Thyroid gland (tissue), 4 donors: ENCODE measurements around the gene IKZF5. TPM values are rescaled to one million over a fixed set of nuclear protein-coding genes. Genes with fewer than 3 reads are reported as not detected.

Experiments used
- DNase-seq, 2 donors: peaks; one replicate each; pipeline ENCODE4 v3.0.0-alpha.2; 2019
- H3K27ac ChIP-seq, 3 donors: fragments of 200-600 bp; sonication (generic); 1 replicate in 2 of 3; 2 replicates in 1 of 3; pipeline ENCODE4 v1.5.1; 2016 to 2019; ENCODE audit warnings: mild to moderate bottlenecking in 1 of 3, moderate library complexity in 1 of 3
- H3K27me3 ChIP-seq: fragments of 200-600 bp; sonication (generic); one replicate; pipeline ENCODE4 v1.5.1; 2019
- H3K36me3 ChIP-seq, 2 donors: fragments of 200-600 bp; sonication (generic); one replicate each; pipeline ENCODE4 v1.5.1; 2016 to 2019
- H3K4me1 ChIP-seq, 2 donors: fragments of 200-600 bp; sonication (generic); one replicate each; pipeline ENCODE4 v1.5.1; 2017 to 2019
- H3K4me3 ChIP-seq, 3 donors: fragments of 200-600 bp; sonication (generic); replicated peaks in 1 of 3; 1 replicate in 2 of 3; 2 replicates in 1 of 3; pipeline ENCODE4 v1.5.1; 2016; ENCODE audit warnings: mild to moderate bottlenecking in 1 of 3
- H3K9me3 ChIP-seq: fragments of 200-600 bp; sonication (generic); one replicate; pipeline ENCODE4 v1.5.1; 2017
- POLR2A ChIP-seq, 2 donors: fragments of 450-650 bp; IDR thresholded peaks; one replicate each; pipeline ENCODE4 v1.6.1; 2017; ENCODE audit warnings: antibody characterized with exemption in 2 of 2, mild to moderate bottlenecking in 2 of 2, moderate library complexity in 1 of 2
- WGBS, 2 donors: methylation state at CpG; one replicate each; pipeline ENCODE4 v1.1.5; 2017; 5-methylcytosine and 5-hydroxymethylcytosine counted together
- intact Hi-C: fragments of 100-400 bp; cut with DNase I; formaldehyde crosslinking; loops from one replicate; pipeline ENCODE4 v1.15.1; 2023
- total RNA-seq, 4 donors: library from RNA; depleted of rRNA; stranded (reverse); fragments of >200 nt; gene quantifications; one replicate each; pipeline ENCODE4 v1.2.3, GENCODE V29; 2016
- TF ChIP-seq, protein P1 (sequence below), 6 experiments: fragments of 200-600 bp in 3 of 6; fragments of 450-650 bp in 3 of 6; sonication (generic) in 3 of 6; IDR thresholded peaks; one replicate each; pipeline ENCODE4 v1.5.1; 2016 to 2019; ENCODE audit warnings: antibody characterized with exemption in 6 of 6, mild to moderate bottlenecking in 2 of 6, inconsistent platforms in 1 of 6, moderate library complexity in 1 of 6

Gene IKZF5
- total RNA-seq, 4 donors from 2014 or later, result 11.5 to 24.5 (median 13.3) TPM

DNA sequence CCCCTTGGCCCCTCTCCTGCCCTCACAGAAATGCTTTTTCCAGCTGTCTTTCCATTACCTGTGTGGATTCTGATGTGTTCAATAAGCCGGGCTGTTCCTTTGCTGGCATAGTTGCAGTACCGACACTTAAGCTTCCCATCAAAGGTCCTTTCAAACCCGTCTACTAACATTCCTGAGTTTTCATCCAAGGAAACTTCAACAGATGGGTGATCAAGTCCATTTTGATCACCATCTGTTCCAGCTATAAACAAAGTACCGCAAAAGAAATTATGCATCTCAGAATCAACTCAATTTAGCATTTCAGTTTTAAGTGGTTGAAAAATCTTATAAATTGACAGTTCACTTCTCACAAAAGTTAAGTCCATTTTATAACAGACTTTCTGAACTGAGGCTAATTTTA is 12.7 kb downstream of the IKZF5 start:
- 93% methylated on average over 4 of the region's 4 CpGs for WGBS, 2 donors

DNA sequence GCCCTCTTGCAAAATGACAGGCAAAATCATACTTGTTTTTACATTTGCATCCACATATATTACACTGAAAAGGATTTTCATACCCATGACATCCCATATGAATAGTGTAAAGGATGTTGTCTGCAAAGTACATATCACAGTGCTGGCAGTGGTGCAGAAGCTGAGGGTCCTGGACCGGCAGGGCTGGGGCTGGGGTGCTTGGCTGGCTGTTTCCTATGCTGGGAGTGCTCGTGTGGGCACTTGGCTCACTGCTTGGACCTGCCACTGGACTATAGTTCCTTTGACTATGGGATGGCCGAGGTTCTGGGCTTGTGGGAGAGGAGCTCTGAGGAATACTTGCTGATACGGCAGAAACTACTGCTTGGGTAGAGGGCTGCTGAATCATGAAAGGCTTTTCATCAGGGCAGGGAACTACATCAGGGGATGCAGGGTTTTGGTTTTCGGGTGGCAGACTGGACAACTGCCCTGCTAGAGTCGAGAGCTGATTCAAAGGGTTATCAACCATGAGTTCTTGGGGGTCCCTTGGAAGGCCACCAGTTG is 14.7 kb downstream of the IKZF5 start:
- Histone ChIP-seq H3K4me3 (no peak overlapping the region), H3K36me3 (peaks cover 19 to 20% of the 10 kb centered on the region in 2 donors), H3K9me3 (no peaks in the 10 kb centered on the region), H3K27ac (no peak overlapping the region), H3K4me1 (no peaks in the 10 kb centered on the region), H3K27me3 (no peaks in the 10 kb centered on the region)
- DNase-seq, result no peak
- 93 to 97% methylated on average over 6 of the region's 6 CpGs for WGBS, 2 donors
- intact Hi-C loops, result no loop called here
- TF ChIP-seq, protein P1, sequence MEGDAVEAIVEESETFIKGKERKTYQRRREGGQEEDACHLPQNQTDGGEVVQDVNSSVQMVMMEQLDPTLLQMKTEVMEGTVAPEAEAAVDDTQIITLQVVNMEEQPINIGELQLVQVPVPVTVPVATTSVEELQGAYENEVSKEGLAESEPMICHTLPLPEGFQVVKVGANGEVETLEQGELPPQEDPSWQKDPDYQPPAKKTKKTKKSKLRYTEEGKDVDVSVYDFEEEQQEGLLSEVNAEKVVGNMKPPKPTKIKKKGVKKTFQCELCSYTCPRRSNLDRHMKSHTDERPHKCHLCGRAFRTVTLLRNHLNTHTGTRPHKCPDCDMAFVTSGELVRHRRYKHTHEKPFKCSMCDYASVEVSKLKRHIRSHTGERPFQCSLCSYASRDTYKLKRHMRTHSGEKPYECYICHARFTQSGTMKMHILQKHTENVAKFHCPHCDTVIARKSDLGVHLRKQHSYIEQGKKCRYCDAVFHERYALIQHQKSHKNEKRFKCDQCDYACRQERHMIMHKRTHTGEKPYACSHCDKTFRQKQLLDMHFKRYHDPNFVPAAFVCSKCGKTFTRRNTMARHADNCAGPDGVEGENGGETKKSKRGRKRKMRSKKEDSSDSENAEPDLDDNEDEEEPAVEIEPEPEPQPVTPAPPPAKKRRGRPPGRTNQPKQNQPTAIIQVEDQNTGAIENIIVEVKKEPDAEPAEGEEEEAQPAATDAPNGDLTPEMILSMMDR (IDR thresholded peaks at IDR 0.05), result no peak
- no peak for TF ChIP-seq POLR2A (IDR thresholded peaks at IDR 0.05)

More for the DNA sequence above, 12.7 kb downstream of the IKZF5 start:
- intact Hi-C loops, result no loop called here
- H3K27ac ChIP-seq, result no peak overlapping the region
- no peaks in the 10 kb centered on the region for H3K27me3 ChIP-seq
- H3K4me1 ChIP-seq, result peaks cover 0 to 5% of the 10 kb centered on the region in 2 donors
- TF ChIP-seq, protein P1 (IDR thresholded peaks at IDR 0.05), result no peak
- no peak for TF ChIP-seq POLR2A (IDR thresholded peaks at IDR 0.05)
- H3K9me3 ChIP-seq, result no peaks in the 10 kb centered on the region
- DNase-seq, result no peak
- H3K4me3 ChIP-seq, result no peak overlapping the region
- H3K36me3 ChIP-seq, result peaks cover 19 to 20% of the 10 kb centered on the region in 2 donors

DNA sequence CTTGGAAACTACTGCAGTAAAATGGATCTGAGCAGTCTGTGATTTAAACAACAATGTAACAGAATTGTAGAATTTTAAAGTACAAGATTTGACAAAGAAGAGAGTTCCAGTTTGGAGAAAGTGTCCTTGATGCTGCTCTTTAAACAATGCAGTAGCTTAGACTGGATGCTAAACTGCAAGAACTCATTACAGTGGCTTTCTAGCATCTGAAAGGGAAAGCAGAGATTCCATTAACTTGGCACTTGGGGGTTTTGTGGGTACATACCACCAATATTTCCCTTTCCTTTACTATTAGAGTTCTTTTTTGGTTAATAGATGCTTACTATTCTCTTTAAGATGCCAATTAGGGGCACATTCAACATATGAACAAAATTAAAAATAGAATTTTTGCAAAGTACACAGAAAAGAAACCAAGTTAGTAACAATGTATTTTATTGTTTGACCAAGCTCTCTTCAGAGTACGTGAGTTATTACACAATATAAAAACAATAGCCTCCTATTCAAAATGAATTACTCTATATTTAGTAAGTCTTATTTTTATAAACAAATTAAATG is 16.5 kb downstream of the IKZF5 start:
- Histone ChIP-seq H3K27me3 (no peaks in the 10 kb centered on the region), H3K9me3 (no peaks in the 10 kb centered on the region), H3K27ac (no peak overlapping the region), H3K4me1 (no peaks in the 10 kb centered on the region), H3K36me3 (peaks cover 19 to 20% of the 10 kb centered on the region in 2 donors), H3K4me3 (no peak overlapping the region)
- 92% methylated on average over 1 of the region's 1 CpG for WGBS, 2 donors
- TF ChIP-seq POLR2A (IDR thresholded peaks at IDR 0.05), result no peak
- TF ChIP-seq, protein P1 (IDR thresholded peaks at IDR 0.05), result no peak
- no peak for DNase-seq
- intact Hi-C loops, result no loop called here

DNA sequence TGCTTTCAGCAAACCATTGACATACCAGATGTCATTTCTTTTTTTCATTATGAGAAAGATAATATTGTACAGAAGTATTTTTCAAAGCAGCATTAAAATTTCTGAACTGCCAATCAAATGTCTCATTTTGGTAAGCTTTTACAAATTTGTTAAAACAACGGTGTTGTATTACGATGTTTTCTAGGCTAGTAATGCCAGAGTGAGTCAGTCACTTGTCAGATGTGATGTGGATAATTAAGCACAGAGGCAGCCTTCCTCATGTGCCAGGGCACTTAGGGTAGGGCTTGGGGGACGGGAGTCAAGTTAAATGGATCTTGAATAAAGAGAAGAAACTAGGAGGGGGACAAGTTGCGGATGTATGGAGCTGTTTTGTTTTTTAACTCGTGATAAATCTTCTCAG is 18.3 kb downstream of the IKZF5 start:
- intact Hi-C loops, result no loop called here
- Histone ChIP-seq H3K4me1 (no peaks in the 10 kb centered on the region), H3K27me3 (no peaks in the 10 kb centered on the region), H3K27ac (no peak overlapping the region), H3K36me3 (peaks cover 13 to 17% of the 10 kb centered on the region in 2 donors), H3K4me3 (no peak overlapping the region), H3K9me3 (no peaks in the 10 kb centered on the region)
- TF ChIP-seq, protein P1 (IDR thresholded peaks at IDR 0.05), result no peak
- TF ChIP-seq POLR2A (IDR thresholded peaks at IDR 0.05), result no peak
- DNase-seq, result no peak
- WGBS, 2 donors, result 72 to 74% methylated on average over 5 of the region's 5 CpGs

DNA sequence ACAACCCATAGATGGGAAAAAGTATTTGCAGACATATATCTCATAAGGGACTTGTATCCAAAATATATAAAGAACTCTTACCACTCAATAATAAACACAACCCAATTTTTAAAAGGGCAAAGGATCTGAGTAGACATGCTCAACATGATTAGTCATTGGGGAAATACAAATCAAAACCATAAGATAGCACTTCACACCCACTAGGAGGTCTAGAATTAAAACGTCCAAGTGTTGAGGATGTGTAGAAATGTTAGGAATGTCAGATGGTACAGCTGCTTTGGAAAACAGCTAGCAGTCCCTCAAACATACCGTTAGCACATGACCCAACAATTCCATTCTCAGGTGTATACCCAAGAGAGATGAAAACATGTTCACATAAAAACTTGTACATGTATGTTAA is 20.1 kb downstream of the IKZF5 start:
- 83 to 85% methylated on average over 2 of the region's 2 CpGs for WGBS, 2 donors
- Histone ChIP-seq H3K4me3 (no peak overlapping the region), H3K27me3 (no peaks in the 10 kb centered on the region), H3K4me1 (no peaks in the 10 kb centered on the region), H3K36me3 (peaks cover 0 to 4% of the 10 kb centered on the region in 2 donors), H3K9me3 (no peaks in the 10 kb centered on the region), H3K27ac (no peak overlapping the region)
- intact Hi-C loops, result loop anchor here (10.0 kb wide), 1 partner anchor 166 kb away; the partner anchor contains the start of gene BUB3
- DNase-seq, result no peak
- TF ChIP-seq, protein P1 (IDR thresholded peaks at IDR 0.05), result no peak
- TF ChIP-seq POLR2A (IDR thresholded peaks at IDR 0.05), result no peak
